A673 (cell line): Measurements from ENCODE around the gene C16orf46. TPM values are rescaled to one million over a fixed set of nuclear protein-coding genes. Genes with fewer than 3 reads are reported as not detected.

Experiments
- BruUV-seq: library from RNA; stranded (reverse); fragments of 400-500 nt; replicated peaks from 2 replicates; lab custom pipeline; 2021; lab: Mats Ljungman, UMichigan
- CTCF ChIA-PET: fragments of 300-600 bp; sonication (Branson Sonifier 250); formaldehyde crosslinking; loops from one replicate; lab custom pipeline; 2022; ENCODE audit warnings: antibody characterized with exemption; lab: Charles Lee
- POLR2A ChIA-PET: fragments of 300-600 bp; sonication (Branson Sonifier 250); formaldehyde crosslinking; loops from one replicate; lab custom pipeline; 2022; ENCODE audit warnings: antibody characterized with exemption; ENCODE audit not compliant: low non-redundant PET; lab: Charles Lee
- DNase-seq: peaks from one replicate; pipeline ENCODE4 v3.0.0-alpha.2; 2015; ENCODE audit warnings: low spot score
- H3K27ac ChIP-seq: fragments of 200-600 bp; sonication (generic); 2 replicates; pipeline ENCODE4 v1.5.1; 2016; ENCODE audit warnings: mixed run types, low read depth, mild to moderate bottlenecking, mixed read lengths, antibody characterized with exemption, low read length; ENCODE audit not compliant: poor library complexity, severe bottlenecking
- H3K27me3 ChIP-seq: fragments of 200-600 bp; sonication (generic); replicated peaks from 2 replicates; pipeline ENCODE4 v1.6.1; 2017; ENCODE audit warnings: mixed run types, low read depth, mild to moderate bottlenecking, mixed read lengths, antibody characterized with exemption, low read length; ENCODE audit not compliant: insufficient read depth, poor library complexity
- H3K36me3 ChIP-seq: fragments of 200-600 bp; sonication (generic); 2 replicates; pipeline ENCODE4 v1.6.1; 2016; ENCODE audit warnings: mixed run types, mild to moderate bottlenecking, mixed read lengths, antibody characterized with exemption, low read length; ENCODE audit not compliant: insufficient read depth, poor library complexity, severe bottlenecking
- H3K4me1 ChIP-seq: fragments of 200-600 bp; sonication (generic); 2 replicates; pipeline ENCODE4 v1.6.1; 2017; ENCODE audit warnings: mixed run types, mild to moderate bottlenecking, mixed read lengths, antibody characterized with exemption, low read length; ENCODE audit not compliant: insufficient read depth, poor library complexity, severe bottlenecking
- H3K4me3 ChIP-seq: fragments of 200-600 bp; sonication (generic); 2 replicates; pipeline ENCODE4 v1.5.1; 2016; ENCODE audit warnings: low read depth, mixed run types, mild to moderate bottlenecking, mixed read lengths, low read length; ENCODE audit not compliant: poor library complexity, severe bottlenecking
- H3K9me3 ChIP-seq: fragments of 200-600 bp; sonication (generic); 2 replicates; pipeline ENCODE4 v1.6.1; 2016; ENCODE audit warnings: mixed run types, low read depth, mild to moderate bottlenecking, mixed read lengths, antibody characterized with exemption, low read length; ENCODE audit not compliant: poor library complexity, severe bottlenecking
- CTCF ChIP-seq: fragments of 300-800, 200-600 bp; sonication (generic); conservative IDR thresholded peaks from 2 replicates; pipeline ENCODE4 v1.5.1; 2017; ENCODE audit warnings: low read depth, mild to moderate bottlenecking, antibody characterized with exemption, low read length, moderate library complexity, mixed read lengths
- EZH2 ChIP-seq: fragments of 200-600 bp; sonication (generic); IDR thresholded peaks from 2 replicates; pipeline ENCODE4 v1.6.1; 2017; ENCODE audit warnings: borderline replicate concordance, low read depth, mild to moderate bottlenecking, mixed read lengths, antibody characterized with exemption, low read length; ENCODE audit not compliant: poor library complexity, severe bottlenecking
- intact Hi-C: fragments of 100-400 bp; cut with micrococcal nuclease; formaldehyde crosslinking; loops from one replicate; pipeline ENCODE4 v1.10.0; 2022; ENCODE audit not compliant: unreplicated experiment
- total RNA-seq: library from RNA; stranded (reverse); gene quantifications from 2 replicates; pipeline ENCODE4 v1.2.3, GENCODE V29; 2021

C16orf46 gene
- total RNA-seq, 1 experiment from 2014 or later, result 0.21 TPM

- intact Hi-C loops, result loop anchor here (10.0 kb wide), 2 partner anchors 185 to 705 kb away; no protein-coding TSS in a partner anchor
- peaks cover 37% of the 10 kb centered on the region for H3K36me3 ChIP-seq
- H3K4me1 ChIP-seq, result no peaks in the 10 kb centered on the region
- no peaks in the 10 kb centered on the region for H3K27me3 ChIP-seq
- DNase-seq, result no peak
- H3K27ac ChIP-seq, result no peak overlapping the region
- H3K9me3 ChIP-seq, result no peaks in the 10 kb centered on the region
- POLR2A ChIA-PET, result no interaction called here
- CTCF ChIA-PET, result no interaction called here
- H3K4me3 ChIP-seq, result no peak overlapping the region
- no peak for TF ChIP-seq EZH2
- TSS peak; percentile 30 for BruUV-seq
Observed at GRCh38 chr16:81029930-81030604, 47.0 kb downstream of the C16orf46 start.

DNA sequence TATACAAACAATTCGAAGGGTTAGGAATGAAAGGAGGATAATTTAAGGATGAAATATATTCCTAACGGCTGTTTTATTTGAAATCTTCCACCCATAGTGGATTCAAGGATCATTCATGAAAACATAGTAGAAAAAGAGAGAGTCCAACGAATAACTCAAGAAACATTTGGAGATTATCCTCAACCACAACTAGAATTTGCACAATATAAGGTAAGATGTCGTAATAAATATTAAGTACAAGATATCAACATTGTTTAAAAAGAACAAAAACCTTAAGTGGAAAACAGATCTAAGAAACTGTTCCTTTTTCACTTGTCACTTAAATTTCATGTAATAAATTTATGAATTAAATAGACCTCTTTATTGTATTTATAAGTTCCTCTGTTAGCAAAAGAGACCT is 50.6 kb downstream of the C16orf46 start:
- ChIA-PET CTCF (no interaction called here), POLR2A (no interaction called here)
- Histone ChIP-seq H3K27me3 (no peaks in the 10 kb centered on the region), H3K4me3 (no peak overlapping the region), H3K27ac (no peak overlapping the region), H3K4me1 (no peaks in the 10 kb centered on the region), H3K36me3 (peaks cover 67% of the 10 kb centered on the region), H3K9me3 (no peaks in the 10 kb centered on the region)
- intact Hi-C loops, result no loop called here
- no TSS peak for BruUV-seq
- no peak for DNase-seq
- no peak for TF ChIP-seq EZH2
- TF ChIP-seq CTCF, result no peak

DNA sequence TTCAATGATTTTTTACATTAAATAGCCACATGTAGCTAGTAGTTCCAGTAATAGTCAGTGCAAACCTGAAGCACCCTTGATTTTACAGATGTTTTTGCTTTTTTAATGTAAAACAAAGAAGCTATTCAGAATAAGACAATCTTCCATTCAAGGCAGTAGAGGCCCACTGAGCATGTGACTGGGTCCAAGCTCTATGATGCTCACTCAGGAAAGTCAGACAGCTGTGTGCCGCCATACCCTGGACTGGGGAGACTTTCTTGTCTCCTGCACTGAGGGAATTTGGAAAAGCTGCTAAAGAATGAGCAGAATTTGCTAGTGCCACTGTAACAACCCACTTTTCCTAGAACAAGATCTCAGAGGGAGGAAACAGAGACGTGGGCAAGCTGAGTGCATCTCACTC is 58.5 kb downstream of the C16orf46 start:
- Histone ChIP-seq H3K36me3 (peaks cover 97% of the 10 kb centered on the region), H3K4me1 (no peaks in the 10 kb centered on the region), H3K4me3 (no peak overlapping the region), H3K27me3 (no peaks in the 10 kb centered on the region), H3K9me3 (no peaks in the 10 kb centered on the region), H3K27ac (no peak overlapping the region)
- intact Hi-C loops, result no loop called here
- no peak for DNase-seq
- CTCF ChIA-PET, result no interaction called here
- no peak for TF ChIP-seq EZH2
- TF ChIP-seq CTCF, result no peak
- BruUV-seq, result no TSS peak
- POLR2A ChIA-PET, result no interaction called here

- POLR2A ChIA-PET, result no interaction called here
- no TSS peak for BruUV-seq
- TF ChIP-seq EZH2 (no peak), CTCF (no peak)
Observed at GRCh38 chr16:81014672-81015071, 62.4 kb downstream of the C16orf46 start.

More at GRCh38 chr16:81014672-81015071, 62.4 kb downstream of the C16orf46 start:
- no peak for DNase-seq
- no peak overlapping the region for H3K4me3 ChIP-seq
- H3K27ac ChIP-seq, result no peak overlapping the region
- H3K9me3 ChIP-seq, result no peaks in the 10 kb centered on the region
- intact Hi-C loops, result no loop called here
- no peaks in the 10 kb centered on the region for H3K4me1 ChIP-seq
- peaks cover 80% of the 10 kb centered on the region for H3K36me3 ChIP-seq
- H3K27me3 ChIP-seq, result no peaks in the 10 kb centered on the region
- CTCF ChIA-PET, result no interaction called here
